H9 (cell line): ENCODE data around the gene HDAC7. TPM values are rescaled to one million over a fixed set of nuclear protein-coding genes. Genes with fewer than 3 reads are reported as not detected.

ENCODE experiments used
- DNase-seq: peaks from one replicate; pipeline ENCODE4 v3.0.0-alpha.2; 2017
- H2AFZ ChIP-seq: one replicate; pipeline ENCODE4 v1.6.1; 2013; ENCODE audit warnings: mild to moderate bottlenecking, low read length, control low read depth, moderate library complexity
- H2AK5ac ChIP-seq: 2 replicates; pipeline ENCODE4 v1.6.1; 2013; ENCODE audit warnings: low read length, control low read depth, mixed read lengths; ENCODE audit not compliant: insufficient read length
- H2BK120ac ChIP-seq: one replicate; pipeline ENCODE4 v1.6.1; 2013; ENCODE audit warnings: low read depth, mild to moderate bottlenecking, low read length, control low read depth, inconsistent platforms; ENCODE audit not compliant: poor library complexity, severe bottlenecking
- H2BK12ac ChIP-seq: 2 replicates; pipeline ENCODE4 v1.6.1; 2013; ENCODE audit warnings: low read length, control low read depth, mixed read lengths, low read depth; ENCODE audit not compliant: insufficient read length
- H2BK15ac ChIP-seq: 2 replicates; pipeline ENCODE4 v1.6.1; 2013; ENCODE audit warnings: low read depth, low read length, control low read depth
- H2BK20ac ChIP-seq: one replicate; pipeline ENCODE4 v1.6.1; 2013; ENCODE audit warnings: low read depth, mild to moderate bottlenecking, low read length, control low read depth, inconsistent platforms; ENCODE audit not compliant: poor library complexity, severe bottlenecking
- H2BK5ac ChIP-seq: 2 replicates; pipeline ENCODE4 v1.6.1; 2013; ENCODE audit warnings: low read length, control low read depth, mixed read lengths; ENCODE audit not compliant: insufficient read length
- H3K14ac ChIP-seq: 2 replicates; pipeline ENCODE4 v1.6.1; 2013; ENCODE audit warnings: low read length, control low read depth; ENCODE audit not compliant: insufficient read depth
- H3K18ac ChIP-seq: 2 replicates; pipeline ENCODE4 v1.6.1; 2013; ENCODE audit warnings: low read depth, mild to moderate bottlenecking, mixed read lengths, low read length, control low read depth; ENCODE audit not compliant: insufficient read length
- H3K23ac ChIP-seq: 2 replicates; pipeline ENCODE4 v1.6.1; 2013; ENCODE audit warnings: low read length, control low read depth, mixed read lengths, low read depth; ENCODE audit not compliant: insufficient read length
- H3K23me2 ChIP-seq: 2 replicates; pipeline ENCODE4 v1.6.1; 2013; ENCODE audit warnings: low read depth, mild to moderate bottlenecking, mixed read lengths, low read length, control low read depth; ENCODE audit not compliant: insufficient read length, poor library complexity, severe bottlenecking
- H3K27ac ChIP-seq: 2 replicates; pipeline ENCODE4 v1.5.1; 2013; ENCODE audit warnings: low read length, control low read depth, mixed read lengths, low read depth; ENCODE audit not compliant: insufficient read length
- H3K27me3 ChIP-seq: 2 replicates; pipeline ENCODE4 v1.6.1; 2013; ENCODE audit warnings: low read length, control low read depth, inconsistent platforms; ENCODE audit not compliant: insufficient read depth
- H3K4ac ChIP-seq: 2 replicates; pipeline ENCODE4 v1.6.1; 2013; ENCODE audit warnings: low read depth, mild to moderate bottlenecking, control low read depth, inconsistent platforms, low read length, moderate library complexity
- H3K4me1 ChIP-seq: 2 replicates; pipeline ENCODE4 v1.6.1; 2013; ENCODE audit warnings: low read length, control low read depth, inconsistent platforms; ENCODE audit not compliant: insufficient read depth
- H3K4me2 ChIP-seq: 2 replicates; pipeline ENCODE4 v1.6.1; 2013; ENCODE audit warnings: low read length, control low read depth, mixed read lengths; ENCODE audit not compliant: insufficient read length, insufficient read depth
- H3K56ac ChIP-seq: 2 replicates; pipeline ENCODE4 v1.6.1; 2013; ENCODE audit warnings: low read depth, mild to moderate bottlenecking, mixed read lengths, low read length, control low read depth; ENCODE audit not compliant: insufficient read length
- H3K79me1 ChIP-seq: 2 replicates; pipeline ENCODE4 v1.6.1; 2013; ENCODE audit warnings: low read depth, mild to moderate bottlenecking, moderate library complexity, low read length, control low read depth, inconsistent platforms; ENCODE audit not compliant: insufficient read depth, poor library complexity, severe bottlenecking
- H3K79me2 ChIP-seq: 2 replicates; pipeline ENCODE4 v1.6.1; 2013; ENCODE audit warnings: low read length, control low read depth, inconsistent platforms; ENCODE audit not compliant: insufficient read depth
- H3K9ac ChIP-seq: 2 replicates; pipeline ENCODE4 v1.6.1; 2013; ENCODE audit warnings: low read length, control low read depth, mixed read lengths; ENCODE audit not compliant: insufficient read length; ENCODE audit errors: extremely low read depth
- H3K9me3 ChIP-seq: one replicate; pipeline ENCODE4 v1.6.1; 2013; ENCODE audit warnings: low read depth, low read length, inconsistent platforms; ENCODE audit not compliant: control insufficient read depth
- H3T11ph ChIP-seq: one replicate; pipeline ENCODE4 v1.6.1; 2013; ENCODE audit warnings: mild to moderate bottlenecking, low read length, control low read depth, inconsistent platforms
- H4K20me1 ChIP-seq: one replicate; pipeline ENCODE4 v1.6.1; 2013; ENCODE audit not compliant: control insufficient read depth, insufficient read length, insufficient read depth
- H4K5ac ChIP-seq: 2 replicates; pipeline ENCODE4 v1.6.1; 2013; ENCODE audit warnings: low read depth, mild to moderate bottlenecking, mixed read lengths, low read length, control low read depth; ENCODE audit not compliant: insufficient read length
- H4K8ac ChIP-seq: replicated peaks from 2 replicates; pipeline ENCODE4 v1.6.1; 2013; ENCODE audit warnings: low read length, control low read depth, mixed read lengths, low read depth; ENCODE audit not compliant: insufficient read length
- H4K91ac ChIP-seq: 2 replicates; pipeline ENCODE4 v1.6.1; 2013; ENCODE audit warnings: low read depth, mild to moderate bottlenecking, moderate library complexity, mixed read lengths, low read length, control low read depth; ENCODE audit not compliant: insufficient read length
- H3K27ac Mint-ChIP-seq, 3 experiments: 2 replicates in 2 of 3; 3 replicates in 1 of 3; pipeline ENCODE4 v1.8.0; 2020 to 2021; ENCODE audit warnings: mixed read lengths in 3 of 3, mild to moderate bottlenecking in 1 of 3, moderate library complexity in 1 of 3
- H3K27me3 Mint-ChIP-seq: 2 replicates; pipeline ENCODE4 v1.8.0; 2021; ENCODE audit warnings: low read depth, mild to moderate bottlenecking, moderate library complexity, mixed read lengths
- H3K36me3 Mint-ChIP-seq, 3 experiments: 2 replicates in 2 of 3; 3 replicates in 1 of 3; pipeline ENCODE4 v1.8.0; 2020 to 2021; ENCODE audit warnings: low read depth in 3 of 3, mixed read lengths in 3 of 3; ENCODE audit not compliant: insufficient read depth in 1 of 3
- H3K4me1 Mint-ChIP-seq, 2 experiments: 2 replicates each; pipeline ENCODE4 v1.8.0; 2020; ENCODE audit warnings: mixed read lengths in 2 of 2
- H3K4me3 Mint-ChIP-seq, 2 experiments: 2 replicates in 1 of 2; 3 replicates in 1 of 2; pipeline ENCODE4 v1.8.0; 2020 to 2021; ENCODE audit warnings: mild to moderate bottlenecking in 2 of 2, mixed read lengths in 2 of 2, moderate library complexity in 1 of 2
- H3K9me3 Mint-ChIP-seq, 2 experiments: 2 replicates in 1 of 2; 3 replicates in 1 of 2; pipeline ENCODE4 v1.8.0; 2020; ENCODE audit warnings: mild to moderate bottlenecking in 2 of 2, mixed read lengths in 2 of 2, moderate library complexity in 1 of 2
- CTCF ChIP-seq: fragments of 200-600 bp; sonication (generic); conservative IDR thresholded peaks from 3 replicates; pipeline ENCODE4 v1.8.0; 2021; ENCODE audit warnings: antibody characterized with exemption, mild to moderate bottlenecking
- WGBS: extraction: QIAGEN DNeasy Blood & Tissue Kit; methylation state at CpG from one replicate; pipeline ENCODE4 v1.1.7; 2013; ENCODE audit warnings: missing lambda C conversion rate, low lambda C conversion rate, mixed read lengths; ENCODE audit not compliant: insufficient read length; ENCODE audit errors: extremely low coverage; 5-methylcytosine and 5-hydroxymethylcytosine counted together
- total RNA-seq: library from RNA; stranded (reverse); gene quantifications from 2 replicates; pipeline ENCODE4 v1.2.1, GENCODE V29; 2021

Gene HDAC7
- total RNA-seq, 1 experiment from 2014 or later = 72.1 TPM

- no peak overlapping the region for H3K27ac Mint-ChIP-seq
- Histone ChIP-seq H2BK15ac (no peak overlapping the region), H3K79me1 (no peaks in the 10 kb centered on the region), H3K18ac (no peak overlapping the region), H4K8ac (no peak overlapping the region), H3K27ac (no peak overlapping the region), H3K9ac (no peak overlapping the region), H3K14ac (no peak overlapping the region; the same call in 1 of the 2 replicates), H4K91ac (no peak overlapping the region), H3K4ac (no peak overlapping the region), H4K5ac (no peak overlapping the region), H3K23ac (no peak overlapping the region), H3K4me2 (no peak overlapping the region), H2AK5ac (no peak overlapping the region), H3K79me2 (no peaks in the 10 kb centered on the region), H2BK12ac (no peak overlapping the region), H3K56ac (no peak overlapping the region), H3K4me1 (peaks cover 3% of the 10 kb centered on the region; the same call in 1 of the 2 replicates), H2BK5ac (no peak overlapping the region), H2AFZ (no peak overlapping the region), H2BK120ac (no peak overlapping the region), H3K23me2 (no peaks in the 10 kb centered on the region), H4K20me1 (no peaks in the 10 kb centered on the region), H3K9me3 (no peaks in the 10 kb centered on the region), H2BK20ac (no peak overlapping the region), H3T11ph (no peak overlapping the region), H3K27me3 (no peaks in the 10 kb centered on the region)
- H3K36me3 Mint-ChIP-seq = no peaks in the 10 kb centered on the region; a peak in 1 of 7 replicates
- no CpG with 5 or more reads among the region's 19 CpGs for WGBS
- peaks cover 21 to 37% of the 10 kb centered on the region in 2 experiments for H3K4me1 Mint-ChIP-seq
- no peak overlapping the region; a peak in 1 of 5 replicates for H3K4me3 Mint-ChIP-seq
- TF ChIP-seq CTCF = no peak
- no peaks in the 10 kb centered on the region for H3K9me3 Mint-ChIP-seq
- peaks cover 5% of the 10 kb centered on the region for H3K27me3 Mint-ChIP-seq
- DNase-seq = peak; percentile 36
Observed at GRCh38 chr12:47736877-47737676, 82.6 kb downstream of the HDAC7 start.
